HFFc6 (cell line): ENCODE measurements around the gene TOMM5. TPM values are rescaled to one million over a fixed set of nuclear protein-coding genes. Genes with fewer than 3 reads are reported as not detected.

Experiments
- DNase-seq: peaks from one replicate; pipeline ENCODE4 v3.0.0-alpha.2; 2018
- H3K27ac Mint-ChIP-seq: 2 replicates; pipeline ENCODE4 v1.8.0; 2020; ENCODE audit warnings: mild to moderate bottlenecking, mixed read lengths
- H3K27me3 Mint-ChIP-seq: 2 replicates; pipeline ENCODE4 v1.8.0; 2021; ENCODE audit warnings: mild to moderate bottlenecking, moderate library complexity, mixed read lengths; ENCODE audit not compliant: insufficient read depth
- H3K36me3 Mint-ChIP-seq: 2 replicates; pipeline ENCODE4 v1.8.0; 2021; ENCODE audit warnings: low read depth, mixed read lengths
- H3K4me1 Mint-ChIP-seq: 2 replicates; pipeline ENCODE4 v1.8.0; 2020; ENCODE audit warnings: low read depth, mixed read lengths
- H3K4me3 Mint-ChIP-seq: 2 replicates; pipeline ENCODE4 v1.8.0; 2020; ENCODE audit warnings: mild to moderate bottlenecking, moderate library complexity, mixed read lengths
- H3K9me3 Mint-ChIP-seq: 2 replicates; pipeline ENCODE4 v1.8.0; 2020; ENCODE audit warnings: mild to moderate bottlenecking, mixed read lengths
- CTCF ChIP-seq: fragments of 200-600 bp; sonication (generic); IDR thresholded peaks from 2 replicates; pipeline ENCODE4 v1.5.0; 2021; ENCODE audit warnings: antibody characterized with exemption, mild to moderate bottlenecking
- total RNA-seq, 6 experiments: library from RNA; stranded (reverse); fragmentation: NEBNext Ultra II Directional; extraction: Animal tissue kit (Norgen Biotek cat#: 25700); gene quantifications; 2 replicates in 1 of 6; 3 replicates in 5 of 6; pipeline ENCODE4 v1.2.3, GENCODE V29; 2021

Gene TOMM5
- total RNA-seq, 6 experiments from 2014 or later: 140 to 166 (median 148) TPM

- Mint-ChIP-seq H3K4me3 (peak within 1 kb of the TSS; percentile 93), H3K36me3 (no peaks in the 10 kb centered on the region), H3K9me3 (no peaks in the 10 kb centered on the region), H3K4me1 (peaks cover 39% of the 10 kb centered on the region), H3K27ac (peak within 1 kb of the TSS; percentile 92), H3K27me3 (no peaks in the 10 kb centered on the region)
- TF ChIP-seq CTCF: no peak
- peak; percentile 38 for DNase-seq
Observed at GRCh38 chr9:37575921-37576721, 16.3 kb downstream of the TOMM5 start, which contains the start of gene FBXO10. Gene FBXO10, minus strand, starts transcription at chr9:37576380. Its CDS starts 34,612 bp downstream, at chr9:37541768.

GRCh38 chr9:37575511-37575914 lies 16.9 kb downstream of the TOMM5 start:
- no peaks in the 10 kb centered on the region for H3K9me3 Mint-ChIP-seq
- H3K36me3 Mint-ChIP-seq: no peaks in the 10 kb centered on the region
- peak overlapping the region; percentile 91 for H3K4me3 Mint-ChIP-seq
- TF ChIP-seq CTCF: no peak
- peaks cover 39% of the 10 kb centered on the region for H3K4me1 Mint-ChIP-seq
- H3K27ac Mint-ChIP-seq: peak overlapping the region; percentile 58
- no peaks in the 10 kb centered on the region for H3K27me3 Mint-ChIP-seq
- no peak for DNase-seq

GRCh38 chr9:37575001-37575400 lies 17.4 kb downstream of the TOMM5 start:
- no peak for DNase-seq
- no peak overlapping the region; the same call in 1 of the 2 replicates for H3K27ac Mint-ChIP-seq
- no peaks in the 10 kb centered on the region for H3K9me3 Mint-ChIP-seq
- H3K27me3 Mint-ChIP-seq: no peaks in the 10 kb centered on the region
- H3K36me3 Mint-ChIP-seq: no peaks in the 10 kb centered on the region
- peak overlapping the region; percentile 91 for H3K4me3 Mint-ChIP-seq
- H3K4me1 Mint-ChIP-seq: peaks cover 39% of the 10 kb centered on the region
- no peak for TF ChIP-seq CTCF

- DNase-seq: peak; percentile 32
- Mint-ChIP-seq H3K36me3 (no peaks in the 10 kb centered on the region), H3K4me3 (peak overlapping the region; percentile 13; the same call in 1 of the 2 replicates), H3K27me3 (no peaks in the 10 kb centered on the region), H3K4me1 (peaks cover 39% of the 10 kb centered on the region), H3K27ac (peak overlapping the region; percentile 71), H3K9me3 (no peaks in the 10 kb centered on the region)
- no peak for TF ChIP-seq CTCF
Observed at GRCh38 chr9:37574241-37574721, 18.1 kb downstream of the TOMM5 start.

- TF ChIP-seq CTCF: no peak
- Mint-ChIP-seq H3K4me1 (peaks cover 27% of the 10 kb centered on the region), H3K27me3 (no peaks in the 10 kb centered on the region), H3K27ac (no peak overlapping the region), H3K36me3 (no peaks in the 10 kb centered on the region), H3K4me3 (no peak overlapping the region), H3K9me3 (no peaks in the 10 kb centered on the region)
- DNase-seq: no peak
Observed at GRCh38 chr9:37571282-37571681, 21.1 kb downstream of the TOMM5 start.
